ENCODE data around the gene SETD1B.

DNA sequence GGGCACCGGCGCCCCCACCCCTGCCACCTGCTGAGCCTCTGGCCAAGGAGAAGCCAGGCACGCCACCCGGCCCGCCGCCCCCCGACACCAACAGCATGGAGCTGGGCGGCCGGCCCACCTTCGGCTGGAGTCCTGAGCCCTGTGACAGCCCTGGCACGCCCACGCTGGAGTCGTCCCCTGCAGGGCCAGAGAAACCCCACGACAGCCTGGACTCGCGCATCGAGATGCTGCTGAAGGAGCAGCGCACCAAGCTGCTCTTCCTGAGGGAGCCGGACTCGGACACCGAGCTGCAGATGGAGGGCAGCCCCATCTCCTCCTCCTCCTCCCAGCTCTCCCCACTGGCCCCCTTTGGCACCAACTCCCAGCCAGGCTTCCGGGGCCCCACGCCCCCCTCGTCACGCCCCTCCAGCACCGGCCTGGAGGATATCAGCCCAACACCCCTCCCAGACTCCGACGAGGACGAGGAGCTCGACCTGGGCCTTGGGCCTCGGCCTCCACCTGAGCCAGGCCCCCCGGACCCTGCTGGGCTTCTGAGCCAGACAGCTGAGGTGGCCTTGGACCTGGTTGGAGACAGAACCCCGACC lies 6.5 kb downstream of the SETD1B start:
- TF ChIP-seq, protein P1, sequence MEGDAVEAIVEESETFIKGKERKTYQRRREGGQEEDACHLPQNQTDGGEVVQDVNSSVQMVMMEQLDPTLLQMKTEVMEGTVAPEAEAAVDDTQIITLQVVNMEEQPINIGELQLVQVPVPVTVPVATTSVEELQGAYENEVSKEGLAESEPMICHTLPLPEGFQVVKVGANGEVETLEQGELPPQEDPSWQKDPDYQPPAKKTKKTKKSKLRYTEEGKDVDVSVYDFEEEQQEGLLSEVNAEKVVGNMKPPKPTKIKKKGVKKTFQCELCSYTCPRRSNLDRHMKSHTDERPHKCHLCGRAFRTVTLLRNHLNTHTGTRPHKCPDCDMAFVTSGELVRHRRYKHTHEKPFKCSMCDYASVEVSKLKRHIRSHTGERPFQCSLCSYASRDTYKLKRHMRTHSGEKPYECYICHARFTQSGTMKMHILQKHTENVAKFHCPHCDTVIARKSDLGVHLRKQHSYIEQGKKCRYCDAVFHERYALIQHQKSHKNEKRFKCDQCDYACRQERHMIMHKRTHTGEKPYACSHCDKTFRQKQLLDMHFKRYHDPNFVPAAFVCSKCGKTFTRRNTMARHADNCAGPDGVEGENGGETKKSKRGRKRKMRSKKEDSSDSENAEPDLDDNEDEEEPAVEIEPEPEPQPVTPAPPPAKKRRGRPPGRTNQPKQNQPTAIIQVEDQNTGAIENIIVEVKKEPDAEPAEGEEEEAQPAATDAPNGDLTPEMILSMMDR (IDR thresholded peaks at IDR 0.05): no peak
- TF ChIP-seq EP300 (IDR thresholded peaks at IDR 0.05): no peak
